Stimulated activated CD4-positive, alpha-beta T cell treated with anti-CD3 and anti-CD28 coated beads, Interleukin-12 subunit alpha, Interleukin-12 subunit beta, amount 100 ng/mL, for 24 hours (primary cell): ENCODE results near the gene ADAMTS9.

Experiments used
- DNase-seq, 2 experiments: peaks; one replicate each; pipeline ENCODE4 v3.0.0-alpha.2; 2020; ENCODE audit warnings: low read depth in 2 of 2

ADAMTS9 gene, protein sequence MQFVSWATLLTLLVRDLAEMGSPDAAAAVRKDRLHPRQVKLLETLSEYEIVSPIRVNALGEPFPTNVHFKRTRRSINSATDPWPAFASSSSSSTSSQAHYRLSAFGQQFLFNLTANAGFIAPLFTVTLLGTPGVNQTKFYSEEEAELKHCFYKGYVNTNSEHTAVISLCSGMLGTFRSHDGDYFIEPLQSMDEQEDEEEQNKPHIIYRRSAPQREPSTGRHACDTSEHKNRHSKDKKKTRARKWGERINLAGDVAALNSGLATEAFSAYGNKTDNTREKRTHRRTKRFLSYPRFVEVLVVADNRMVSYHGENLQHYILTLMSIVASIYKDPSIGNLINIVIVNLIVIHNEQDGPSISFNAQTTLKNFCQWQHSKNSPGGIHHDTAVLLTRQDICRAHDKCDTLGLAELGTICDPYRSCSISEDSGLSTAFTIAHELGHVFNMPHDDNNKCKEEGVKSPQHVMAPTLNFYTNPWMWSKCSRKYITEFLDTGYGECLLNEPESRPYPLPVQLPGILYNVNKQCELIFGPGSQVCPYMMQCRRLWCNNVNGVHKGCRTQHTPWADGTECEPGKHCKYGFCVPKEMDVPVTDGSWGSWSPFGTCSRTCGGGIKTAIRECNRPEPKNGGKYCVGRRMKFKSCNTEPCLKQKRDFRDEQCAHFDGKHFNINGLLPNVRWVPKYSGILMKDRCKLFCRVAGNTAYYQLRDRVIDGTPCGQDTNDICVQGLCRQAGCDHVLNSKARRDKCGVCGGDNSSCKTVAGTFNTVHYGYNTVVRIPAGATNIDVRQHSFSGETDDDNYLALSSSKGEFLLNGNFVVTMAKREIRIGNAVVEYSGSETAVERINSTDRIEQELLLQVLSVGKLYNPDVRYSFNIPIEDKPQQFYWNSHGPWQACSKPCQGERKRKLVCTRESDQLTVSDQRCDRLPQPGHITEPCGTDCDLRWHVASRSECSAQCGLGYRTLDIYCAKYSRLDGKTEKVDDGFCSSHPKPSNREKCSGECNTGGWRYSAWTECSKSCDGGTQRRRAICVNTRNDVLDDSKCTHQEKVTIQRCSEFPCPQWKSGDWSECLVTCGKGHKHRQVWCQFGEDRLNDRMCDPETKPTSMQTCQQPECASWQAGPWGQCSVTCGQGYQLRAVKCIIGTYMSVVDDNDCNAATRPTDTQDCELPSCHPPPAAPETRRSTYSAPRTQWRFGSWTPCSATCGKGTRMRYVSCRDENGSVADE (N-terminal part only)

DNA sequence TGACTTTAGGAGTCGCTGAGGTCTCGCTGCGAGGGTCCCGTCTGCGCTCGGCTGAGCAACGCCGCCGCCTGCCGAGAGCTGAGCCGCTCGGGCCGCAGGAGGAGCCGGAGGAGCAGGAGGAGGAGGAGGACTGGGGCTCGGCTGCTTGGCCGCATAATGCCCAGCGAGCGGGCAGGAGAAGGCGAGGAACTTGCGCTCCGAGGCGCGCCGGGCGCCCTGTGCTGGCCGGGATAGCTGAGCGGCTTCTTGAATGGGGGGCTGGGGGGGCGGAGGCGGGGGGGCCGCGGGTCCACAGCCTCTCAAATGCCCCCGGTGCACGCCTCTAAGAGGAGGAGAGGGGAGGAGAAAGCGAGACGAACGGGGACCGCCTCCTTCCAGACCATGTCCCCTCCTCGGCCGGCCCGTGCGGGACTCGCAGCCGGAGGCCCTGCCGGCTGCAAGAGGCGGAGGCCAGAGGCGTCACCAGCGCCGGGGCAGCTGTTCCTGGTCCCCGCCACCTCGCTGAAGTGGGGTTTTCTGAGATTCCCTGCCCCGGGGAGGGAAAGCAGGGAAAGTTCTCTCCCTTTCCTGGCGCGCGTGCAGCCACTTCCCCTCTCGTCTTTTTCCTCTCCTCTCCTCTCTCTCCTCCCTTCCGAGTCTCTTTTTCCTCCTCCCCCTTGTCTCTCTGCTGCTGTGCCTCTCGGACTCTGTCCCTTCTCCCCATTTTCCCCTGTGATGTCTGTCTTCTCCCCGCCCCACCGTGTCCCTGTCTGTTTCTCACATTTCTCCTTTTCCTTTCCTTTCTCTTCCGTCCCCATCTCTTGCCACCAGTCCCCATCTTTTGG lies at the start of gene ADAMTS9:
Gene ADAMTS9, minus strand, starts transcription at position 220 of the 824 bp plus-strand sequence. CDS start 343 bp downstream, outside the sequence.
- no peak for DNase-seq

DNA sequence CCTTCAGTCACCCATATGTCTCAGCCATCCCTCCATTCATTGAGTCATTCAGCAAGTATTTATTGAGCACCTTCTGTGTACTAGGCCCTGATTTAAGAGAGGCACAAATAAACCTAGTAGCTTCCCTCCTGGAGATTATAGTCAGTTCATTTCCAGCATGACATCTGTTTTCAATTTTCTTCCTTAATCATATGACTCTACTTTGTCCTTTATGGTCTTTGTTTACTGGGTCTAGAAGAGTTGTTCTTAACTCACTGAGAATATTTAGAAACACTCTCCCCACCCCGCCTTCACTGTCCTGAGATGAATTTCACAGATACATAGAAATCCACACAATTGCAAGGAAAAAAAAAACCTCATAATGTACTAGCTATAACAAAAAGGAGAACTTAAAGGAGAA lies 44.8 kb upstream of the ADAMTS9 start:
- DNase-seq, result no peak

DNA sequence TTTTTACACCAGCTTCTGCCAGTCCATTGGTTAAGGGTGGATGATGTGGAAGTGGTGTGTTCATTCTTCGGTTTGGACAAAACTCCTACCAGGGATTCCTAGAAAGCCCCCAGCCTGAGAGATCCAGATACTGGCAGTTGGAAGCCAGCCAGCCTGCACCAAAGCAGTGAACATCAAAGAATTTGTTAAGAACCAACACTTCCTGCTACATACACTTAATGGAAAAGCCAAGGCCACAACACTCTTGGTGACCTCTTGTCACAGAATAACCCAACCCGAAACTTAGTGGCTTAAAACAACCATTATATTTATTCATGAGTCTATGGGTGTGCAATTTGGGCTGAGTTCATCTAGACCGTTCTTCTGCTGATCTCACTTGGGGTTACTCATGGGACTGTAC lies 42.9 kb upstream of the ADAMTS9 start:
- no peak for DNase-seq

DNA sequence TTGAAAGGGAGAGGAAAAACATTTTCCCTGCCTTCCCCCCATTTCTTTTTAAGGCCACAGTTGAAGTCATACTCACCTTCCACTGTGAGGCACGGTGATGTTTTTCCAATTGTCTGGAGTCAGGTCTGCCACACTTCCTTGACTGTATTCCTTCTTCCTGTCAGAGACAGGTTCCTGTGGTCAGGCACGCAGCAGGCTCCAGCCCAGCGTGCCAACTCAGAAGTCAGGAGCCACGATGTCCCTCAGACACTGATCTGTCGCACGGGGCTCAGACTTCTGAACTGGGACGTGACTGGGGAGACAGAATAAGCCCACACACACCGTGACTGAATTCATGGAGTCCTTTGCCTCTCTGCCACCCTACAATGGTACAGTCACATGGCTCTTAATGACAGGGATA lies 41.2 kb upstream of the ADAMTS9 start:
- no peak for DNase-seq

DNA sequence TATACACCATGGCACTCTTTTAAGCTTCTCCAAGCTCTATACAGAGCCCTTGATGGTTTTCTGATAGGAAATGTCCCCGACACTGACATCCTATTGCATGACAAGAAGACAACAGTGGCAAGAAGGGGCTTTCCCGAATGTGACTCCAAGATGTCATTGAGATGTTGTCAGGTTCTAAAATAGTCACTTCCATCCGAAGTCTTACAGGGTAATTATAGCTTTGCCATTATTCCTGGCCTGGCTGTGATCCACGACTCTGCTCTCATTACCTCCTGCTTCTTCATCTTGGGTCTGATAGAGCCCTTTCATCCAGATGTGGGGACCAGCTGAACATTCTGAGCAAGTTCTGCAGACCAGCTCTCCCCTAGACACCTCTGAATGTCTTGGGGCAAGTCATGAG lies 40.6 kb upstream of the ADAMTS9 start:
- no peak for DNase-seq

DNA sequence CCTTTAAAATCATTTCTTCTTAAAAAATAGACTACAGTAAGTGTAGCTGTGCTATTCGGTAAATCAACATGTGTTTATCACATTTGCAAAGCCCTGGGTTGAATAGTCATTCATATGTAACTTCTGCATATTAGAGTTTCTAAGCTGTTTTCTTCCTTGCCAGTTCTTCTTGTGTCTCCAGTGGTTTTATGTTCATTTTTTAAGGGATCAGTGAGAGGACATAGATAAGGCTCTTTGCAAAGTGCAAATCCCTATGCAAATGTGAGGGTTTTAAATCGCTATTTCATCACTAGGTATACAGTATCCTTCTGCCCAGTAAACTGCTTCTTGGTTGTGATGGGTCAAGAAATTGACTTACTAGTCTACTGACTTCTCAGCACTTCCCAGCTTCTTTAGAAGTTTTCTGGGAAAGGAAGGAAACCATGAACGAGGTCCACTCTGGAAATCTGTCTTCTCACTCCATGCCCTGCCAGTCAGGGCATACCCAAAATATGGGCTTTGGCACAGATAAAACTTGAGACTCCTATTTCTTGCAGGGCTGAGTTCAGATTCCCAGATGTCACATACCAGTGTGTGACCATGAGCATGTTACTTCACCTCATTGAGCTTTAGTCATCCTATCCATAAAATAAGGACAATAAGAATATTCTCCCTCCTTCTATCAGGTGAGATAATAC lies 38.8 kb upstream of the ADAMTS9 start:
- DNase-seq, result no peak

DNA sequence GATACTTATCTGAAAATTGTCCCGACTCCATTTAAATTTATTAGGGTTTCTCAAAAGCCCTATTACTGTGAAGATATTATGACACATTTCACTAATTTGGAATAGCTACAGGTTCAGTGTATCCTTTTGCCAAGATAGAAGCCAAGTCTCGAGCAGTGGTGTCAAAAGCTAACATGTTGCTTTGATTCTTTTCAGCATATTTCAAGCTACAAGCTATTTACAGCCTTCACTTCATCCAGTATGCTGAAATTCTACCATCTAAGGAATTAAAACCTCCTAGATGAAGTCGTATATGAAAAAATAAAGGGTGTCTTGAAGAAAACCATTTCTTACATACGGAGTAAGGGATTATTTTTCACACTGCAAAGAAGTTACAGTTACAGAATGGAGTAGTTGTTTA lies 31.2 kb upstream of the ADAMTS9 start:
- no peak for DNase-seq

DNA sequence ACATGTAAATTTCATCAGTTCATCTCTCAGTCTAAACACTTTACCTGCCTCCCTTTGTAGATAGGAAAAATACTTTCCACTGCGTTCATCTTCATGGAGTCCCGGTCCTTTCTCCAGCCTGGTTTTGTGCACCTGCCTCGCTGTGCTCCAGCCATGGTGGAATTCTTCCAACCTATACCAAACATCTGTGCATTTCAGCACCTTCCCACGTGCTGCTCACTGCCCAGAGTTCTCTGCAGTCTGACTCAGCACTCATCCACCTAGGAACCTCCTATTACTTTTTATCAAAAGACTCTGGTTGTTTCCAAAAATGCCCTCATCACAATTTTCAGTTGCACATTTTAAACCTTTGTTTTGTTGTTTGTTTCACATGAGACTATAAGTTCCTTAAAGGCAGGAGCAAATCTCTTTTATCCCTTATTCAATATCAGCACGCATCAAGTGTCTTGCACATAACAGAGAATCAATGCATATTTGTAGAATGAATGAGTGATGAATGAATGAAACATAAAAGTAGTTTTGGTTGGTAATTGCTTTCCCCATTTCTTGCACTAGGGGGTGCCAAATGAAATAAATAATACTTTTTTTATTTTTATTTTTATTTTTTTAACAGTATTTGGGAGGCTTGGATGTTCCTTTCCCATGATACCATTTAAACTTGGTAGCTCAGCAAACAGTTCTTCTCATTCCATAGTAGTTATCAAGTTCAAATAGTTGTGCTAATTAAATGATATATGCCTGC lies 30.2 kb upstream of the ADAMTS9 start:
- DNase-seq, result no peak

DNA sequence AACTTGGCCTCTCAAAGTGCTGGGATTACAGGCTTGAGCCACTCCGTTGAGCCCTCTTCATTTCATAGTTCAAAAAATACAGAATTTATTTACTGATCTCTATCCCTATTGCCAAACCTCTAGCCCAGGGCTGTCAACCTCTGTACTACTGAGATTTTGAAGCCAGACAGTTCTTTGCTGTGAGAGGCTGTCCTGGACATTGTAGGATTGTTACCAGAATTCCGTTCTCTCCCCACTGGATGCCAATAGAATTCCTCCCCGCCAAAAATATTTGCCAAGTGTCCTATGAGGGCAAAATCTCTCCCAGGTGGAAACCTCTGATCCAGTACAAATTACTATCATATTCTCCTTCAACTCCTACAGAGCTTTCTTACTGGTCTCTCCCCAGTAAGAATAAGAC lies 29.6 kb upstream of the ADAMTS9 start:
- DNase-seq, result no peak

DNA sequence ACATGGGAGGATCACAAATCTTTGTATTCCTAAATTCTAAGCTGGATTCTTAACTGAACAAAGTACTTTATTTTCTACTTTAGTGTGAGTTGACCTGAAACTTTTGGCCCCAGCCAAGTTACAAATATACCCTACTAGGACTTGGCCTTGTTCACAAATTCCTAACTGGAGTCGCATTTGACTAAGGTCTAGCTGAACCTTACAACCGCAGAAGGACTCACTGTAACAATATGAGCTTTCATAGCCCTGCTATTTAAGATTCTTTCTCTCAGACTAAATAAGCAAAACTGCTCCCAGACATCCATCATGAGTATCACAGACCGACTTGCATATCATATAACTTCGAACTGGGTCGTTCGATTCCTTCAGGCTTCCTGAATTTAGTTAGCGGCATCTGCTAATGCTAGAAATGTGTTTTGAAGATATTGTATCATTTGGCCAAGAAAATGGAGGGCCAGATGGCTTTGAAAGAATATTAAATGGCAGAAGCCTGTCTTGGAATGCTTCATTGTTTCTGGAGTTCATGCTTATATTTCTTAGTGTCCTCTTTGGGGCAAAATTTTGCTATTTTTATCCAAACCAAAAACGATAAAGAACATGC lies 28.4 kb upstream of the ADAMTS9 start:
- no peak for DNase-seq

DNA sequence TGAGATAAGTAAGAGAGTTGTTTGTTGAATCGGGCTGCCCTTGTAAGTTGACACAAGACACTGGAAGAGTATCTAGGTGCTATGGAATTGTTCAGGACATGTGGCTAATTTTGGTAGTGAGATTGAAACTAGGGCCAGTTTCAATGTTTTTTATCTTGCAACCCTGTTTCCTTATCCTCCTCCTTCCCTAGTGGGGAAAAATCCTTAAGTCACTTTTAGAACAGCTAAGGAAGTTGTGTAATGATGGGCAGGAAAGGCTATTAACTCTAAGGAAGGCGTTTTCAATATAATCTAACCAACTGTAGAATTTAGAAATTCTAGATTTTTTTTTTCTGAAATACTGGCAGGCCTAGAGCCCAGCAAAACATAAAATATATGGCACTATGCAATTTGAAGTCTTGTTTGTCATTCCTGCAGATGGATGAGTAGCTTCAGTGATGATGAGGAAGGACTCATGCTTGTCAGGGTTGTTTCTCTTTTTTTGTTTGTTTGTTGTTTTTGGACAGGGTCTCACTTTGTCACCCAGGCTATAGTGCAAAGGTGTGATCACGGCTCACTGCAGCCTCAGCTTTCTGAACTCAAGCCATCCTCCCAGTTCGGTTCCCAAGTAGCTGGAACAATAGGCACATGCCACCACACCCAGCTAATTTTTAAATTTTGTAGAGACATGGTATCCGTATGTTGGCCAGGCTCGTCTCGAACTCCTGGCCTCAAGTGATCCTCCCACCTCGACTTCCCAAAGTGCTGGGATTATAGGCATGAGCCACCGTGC lies 27.6 kb upstream of the ADAMTS9 start:
- DNase-seq, result no peak

DNA sequence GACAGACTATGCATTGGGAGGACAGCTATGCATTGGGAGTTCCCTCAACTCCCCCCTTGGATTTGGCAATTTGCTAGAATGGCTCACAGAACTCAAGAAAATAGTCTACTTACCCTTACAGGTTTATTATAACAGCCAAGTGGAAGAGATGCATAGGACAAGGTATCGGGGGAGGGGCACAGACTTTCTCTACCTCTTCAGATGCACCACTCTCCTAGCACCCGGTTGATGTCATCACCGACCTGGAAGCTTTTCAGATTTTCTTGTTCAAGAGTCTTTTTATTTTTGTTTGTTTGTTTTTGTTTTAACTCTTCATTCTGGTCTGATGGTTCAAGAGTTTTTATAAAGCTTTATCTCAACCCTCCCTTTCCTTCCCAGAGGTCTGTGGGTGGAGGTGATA lies 20.7 kb upstream of the ADAMTS9 start:
- no peak for DNase-seq

DNA sequence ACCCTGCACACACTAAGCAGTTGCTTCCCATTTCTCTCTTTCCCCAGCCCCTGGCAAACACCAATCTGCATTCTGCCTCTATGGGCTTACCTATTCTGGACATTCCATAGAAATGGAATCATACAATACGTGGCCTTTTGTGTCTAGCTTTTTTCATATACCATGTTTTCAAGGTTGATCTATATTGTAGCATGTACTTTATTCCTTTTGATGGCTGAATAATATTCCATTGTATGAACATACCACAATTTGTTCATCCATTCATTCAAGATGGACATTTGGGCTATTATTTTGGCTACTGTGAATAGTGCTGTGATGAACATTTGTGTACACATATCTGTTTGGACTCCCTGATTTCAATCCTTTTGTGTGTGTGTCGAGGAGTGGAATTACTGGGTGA lies 18.1 kb upstream of the ADAMTS9 start:
- DNase-seq, result no peak

DNA sequence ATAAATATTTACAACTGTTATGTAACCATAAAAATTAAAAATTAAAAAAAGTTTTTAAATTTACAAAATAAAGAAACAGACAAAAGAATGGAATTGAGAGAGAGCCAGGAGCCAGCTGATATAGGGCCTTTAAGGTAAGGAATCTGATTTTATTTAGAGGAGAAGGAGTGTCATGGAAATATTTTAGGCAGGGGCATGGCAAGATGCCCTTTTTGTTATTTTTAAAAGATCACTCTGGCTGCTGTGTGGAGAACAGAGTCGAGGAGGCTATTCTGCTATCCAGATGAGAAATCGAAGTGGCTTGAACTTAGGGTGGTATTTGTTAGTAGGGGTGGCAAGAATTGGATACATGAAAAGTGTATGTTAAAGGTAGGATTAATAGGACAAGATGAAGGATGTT lies 9.1 kb upstream of the ADAMTS9 start:
- DNase-seq, result no peak

DNA sequence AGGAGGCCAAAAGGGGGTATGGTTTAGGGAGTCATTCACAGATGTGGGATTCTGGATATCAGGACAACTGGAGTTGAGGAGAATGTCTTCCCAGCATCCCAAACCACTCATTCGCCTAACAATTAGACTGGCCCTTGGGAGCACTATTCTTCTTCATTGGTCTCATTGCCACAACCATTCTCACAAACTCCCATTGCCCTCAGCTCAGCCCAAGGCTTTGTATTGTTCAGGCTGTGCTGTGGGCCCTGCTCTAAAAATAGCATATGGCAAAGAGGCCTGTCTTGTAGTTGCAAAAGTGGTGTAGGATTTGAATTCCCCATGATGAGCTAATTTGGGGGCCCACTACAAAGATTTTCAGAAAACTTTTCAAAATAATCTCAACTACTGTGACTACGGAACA lies 6.3 kb upstream of the ADAMTS9 start:
- no peak for DNase-seq

DNA sequence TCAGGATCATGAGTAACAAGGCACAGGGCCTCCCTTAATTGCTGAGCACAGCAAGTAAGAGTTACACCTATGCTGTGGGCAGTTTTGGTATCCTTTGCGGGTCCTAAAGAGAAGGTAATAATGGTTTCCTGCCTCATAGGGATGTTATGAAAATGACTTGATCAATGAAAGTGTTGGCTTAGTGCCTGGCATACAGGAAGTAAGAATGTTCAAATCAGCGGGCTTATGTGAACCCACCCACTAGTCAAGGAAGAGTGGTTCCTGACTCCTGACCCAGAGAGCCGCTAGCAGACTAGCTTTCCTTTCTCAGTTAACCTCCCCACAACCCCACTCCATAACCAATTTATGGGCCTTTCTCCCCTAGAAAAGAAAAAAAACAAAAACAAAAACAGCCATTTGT lies 5.2 kb upstream of the ADAMTS9 start:
- DNase-seq, result no peak

DNA sequence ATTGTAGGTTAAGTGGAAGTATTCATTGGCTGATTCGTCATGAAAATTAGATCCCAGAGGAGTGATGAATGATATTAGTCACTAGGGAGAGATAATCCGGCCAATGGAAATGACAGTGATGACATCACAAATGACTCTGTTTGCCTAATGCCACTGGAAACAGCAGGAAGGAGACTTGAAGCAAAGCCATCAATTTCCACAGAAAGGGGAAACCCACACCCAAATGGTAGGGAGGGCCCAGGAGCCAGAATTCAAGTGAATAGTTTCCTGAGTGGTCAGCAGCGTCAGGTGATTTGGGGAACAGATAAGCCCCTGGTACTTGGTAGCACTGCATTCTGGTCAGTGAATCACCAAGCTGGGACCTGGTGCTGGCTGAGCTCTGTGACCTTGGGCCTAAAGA lies 3.3 kb upstream of the ADAMTS9 start:
- no peak for DNase-seq

DNA sequence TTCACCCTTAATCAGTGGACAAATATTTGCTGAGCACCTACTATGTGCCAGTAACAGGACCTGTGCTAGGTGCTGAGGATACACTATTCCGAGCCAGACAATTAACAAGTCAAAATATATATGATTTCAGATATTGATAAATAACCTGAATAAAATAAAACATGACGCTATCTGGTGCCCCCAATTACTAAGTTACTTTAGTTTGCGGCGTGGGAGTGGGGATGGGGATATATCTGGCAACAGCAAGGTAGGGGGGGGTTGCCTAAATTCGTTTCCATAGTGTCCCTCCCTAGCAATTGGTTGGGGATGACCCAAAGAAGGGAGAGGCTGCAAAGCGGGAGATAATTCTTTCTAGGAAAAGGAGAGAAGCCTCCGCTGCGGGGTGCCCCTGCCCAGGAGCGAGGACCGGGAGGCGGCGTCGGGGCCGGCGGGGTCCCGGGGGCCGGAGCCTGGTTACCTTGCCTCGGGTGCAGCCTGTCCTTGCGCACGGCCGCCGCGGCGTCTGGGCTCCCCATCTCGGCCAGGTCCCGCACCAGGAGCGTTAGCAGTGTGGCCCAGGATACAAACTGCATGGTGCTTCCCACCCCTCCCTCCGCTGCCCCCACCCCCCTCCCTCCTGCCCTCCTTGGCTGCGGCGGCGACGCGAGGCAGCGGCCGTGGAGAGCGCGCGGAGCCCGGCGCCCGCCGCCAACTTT lies 567 bp downstream of the ADAMTS9 start:
- DNase-seq, result no peak
